A549 (cell line): ENCODE results near the gene MIEF1. TPM values are rescaled to one million over a fixed set of nuclear protein-coding genes. Genes with fewer than 3 reads are reported as not detected.

Source experiments
- ATAC-seq, 2 experiments: fragments of 200-7000 bp in 1 of 2; fragments of >200 bp in 1 of 2; cut with Nextera tagmentation in 1 of 2; cut with Tn5 transposase in 1 of 2; 3 replicates each; pipeline versions ENCODE4 v1.8.0 to v1.9.1; 2018 to 2020; ENCODE audit warnings: mild to moderate bottlenecking in 1 of 2, moderate library complexity in 1 of 2
- CTCF ChIA-PET: fragments of 300-600 bp; sonication (Branson Sonifier 250); formaldehyde crosslinking; extraction: SDS; loops from one replicate; lab custom pipeline; 2021; ENCODE audit warnings: antibody characterized with exemption, inconsistent platforms; lab: Yijun Ruan, JAX
- POLR2A ChIA-PET: fragments of 350-600 bp; formaldehyde crosslinking; extraction: SDS; loops from one replicate; lab custom pipeline; 2021; ENCODE audit warnings: antibody characterized with exemption, inconsistent platforms; lab: Yijun Ruan, JAX
- DNase-seq, 2 experiments: peaks; one replicate each; pipeline versions ENCODE4 v3.0.0 to v3.0.0-alpha.2; 2011 to 2016; ENCODE audit warnings: low read depth in 1 of 2, low spot score in 1 of 2
- FAIRE-seq: peaks from 2 replicates; lab custom pipeline; 2011; peaks lifted over from hg19 to GRCh38; lab: Jason Lieb, UNC
- H3K27ac ChIP-seq, 2 experiments: fragments of >200 bp; sonication (Bioruptor Twin); formaldehyde crosslinking; 3 replicates each; pipeline ENCODE4 v1.5.1; 2016 to 2017
- H3K4me1 ChIP-seq: fragments of >200 bp; sonication (Bioruptor Twin); formaldehyde crosslinking; 3 replicates; pipeline ENCODE4 v1.6.1; 2016
- H3K4me2 ChIP-seq: fragments of >200 bp; sonication (Bioruptor Twin); formaldehyde crosslinking; 3 replicates; pipeline ENCODE4 v1.6.1; 2016
- H3K4me3 ChIP-seq: fragments of >200 bp; sonication (Bioruptor Twin); formaldehyde crosslinking; 3 replicates; pipeline ENCODE4 v1.5.1; 2016
- H3K9me3 ChIP-seq: fragments of >200 bp; sonication (Bioruptor Twin); formaldehyde crosslinking; 3 replicates; pipeline ENCODE4 v1.6.1; 2016
- CBX2 ChIP-seq: fragments of 200-600 bp; sonication (generic); IDR thresholded peaks from 2 replicates; pipeline ENCODE4 v1.6.1; 2016; ENCODE audit warnings: low read depth, mild to moderate bottlenecking, borderline replicate concordance
- CBX8 ChIP-seq: fragments of 200-600 bp; sonication (generic); IDR thresholded peaks from 2 replicates; pipeline ENCODE4 v1.6.1; 2016
- CEBPB ChIP-seq, 2 experiments: fragments of >200 bp in 1 of 2; sonication (Bioruptor Twin) in 1 of 2; formaldehyde crosslinking in 1 of 2; IDR thresholded peaks; 2 replicates each; pipeline ENCODE4 v1.6.1; 2012 to 2016
- CHD4 ChIP-seq: fragments of 200-600 bp; sonication (generic); IDR thresholded peaks from 2 replicates; pipeline ENCODE4 v1.6.1; 2016; ENCODE audit warnings: antibody characterized with exemption, mild to moderate bottlenecking, borderline replicate concordance
- EHMT2 ChIP-seq: fragments of 200-600 bp; sonication (generic); IDR thresholded peaks from 2 replicates; pipeline ENCODE4 v1.6.1; 2016; ENCODE audit warnings: antibody characterized with exemption, low read depth, mild to moderate bottlenecking, moderate library complexity
- EP300 ChIP-seq, 2 experiments: fragments of >200 bp; sonication (Bioruptor Twin); formaldehyde crosslinking; IDR thresholded peaks; 2 replicates in 1 of 2; 3 replicates in 1 of 2; pipeline ENCODE4 v1.6.1; 2016 to 2017
- FOSL2 ChIP-seq, 2 experiments: fragments of 450-650 bp in 1 of 2; fragments of >200 bp in 1 of 2; sonication (Bioruptor Twin) in 1 of 2; formaldehyde crosslinking; IDR thresholded peaks; 2 replicates each; pipeline versions ENCODE4 v1.5.0 to v1.6.1; 2016 to 2020; ENCODE audit warnings: mild to moderate bottlenecking in 1 of 2, moderate library complexity in 1 of 2
- HES2 ChIP-seq: fragments of >200 bp; sonication (Bioruptor Twin); formaldehyde crosslinking; IDR thresholded peaks from 2 replicates; pipeline ENCODE4 v1.6.1; 2016
- HOXB13 ChIP-seq: fragments of 250-450 bp; sonication (Bioruptor Pico); IDR thresholded peaks from 2 replicates; pipeline ENCODE4 v1.5.0; 2020; ENCODE audit warnings: low read depth, mild to moderate bottlenecking, moderate library complexity
- JUN ChIP-seq, 2 experiments: fragments of >200 bp; sonication (Bioruptor Twin); formaldehyde crosslinking; IDR thresholded peaks; 2 replicates in 1 of 2; 3 replicates in 1 of 2; pipeline ENCODE4 v1.6.1; 2016 to 2017
- MAFK ChIP-seq: fragments of 450-650 bp; IDR thresholded peaks from 2 replicates; pipeline ENCODE4 v1.6.1; 2014; ENCODE audit not compliant: partially characterized antibody
- MAX ChIP-seq: IDR thresholded peaks from 2 replicates; pipeline ENCODE4 v1.6.1; 2012
- MAZ ChIP-seq: fragments of 150-350 bp; IDR thresholded peaks from 2 replicates; pipeline ENCODE4 v1.6.1; 2014; ENCODE audit warnings: antibody characterized with exemption, low read depth, low read length, borderline replicate concordance
- NPAS2 ChIP-seq: fragments of 250-450 bp; sonication (Bioruptor Pico); IDR thresholded peaks from 2 replicates; pipeline ENCODE4 v1.8.0; 2022; ENCODE audit warnings: mild to moderate bottlenecking, moderate library complexity, borderline replicate concordance
- NR3C1 ChIP-seq: fragments of >200 bp; sonication (Bioruptor Twin); formaldehyde crosslinking; IDR thresholded peaks from 3 replicates; pipeline ENCODE4 v1.6.1; 2017
- PHF8 ChIP-seq: fragments of 200-600 bp; sonication (generic); IDR thresholded peaks from 2 replicates; pipeline ENCODE4 v1.6.1; 2016; ENCODE audit warnings: low read depth, mild to moderate bottlenecking, antibody characterized with exemption, moderate library complexity, borderline replicate concordance
- POLR2A ChIP-seq: IDR thresholded peaks from 2 replicates; pipeline ENCODE4 v1.6.1; 2012; ENCODE audit warnings: mild to moderate bottlenecking, low read length
- RARB ChIP-seq: fragments of 250-450 bp; sonication (Bioruptor Pico); IDR thresholded peaks from 2 replicates; pipeline ENCODE4 v1.8.0; 2021; ENCODE audit warnings: mild to moderate bottlenecking, moderate library complexity
- RCOR1 ChIP-seq: fragments of 150-350 bp; IDR thresholded peaks from 2 replicates; pipeline ENCODE4 v1.6.1; 2014; ENCODE audit warnings: antibody characterized with exemption, low read length, low read depth
- SMC3 ChIP-seq: fragments of >200 bp; sonication (Bioruptor Twin); formaldehyde crosslinking; IDR thresholded peaks from 3 replicates; pipeline ENCODE4 v1.6.1; 2018; ENCODE audit warnings: inconsistent platforms
- SREBF2 ChIP-seq: fragments of 450-650 bp; IDR thresholded peaks from 2 replicates; pipeline ENCODE4 v1.6.1; 2014; ENCODE audit warnings: mild to moderate bottlenecking, moderate library complexity
- TP53 ChIP-seq: fragments of 250-450 bp; sonication (Bioruptor Pico); IDR thresholded peaks from 2 replicates; pipeline ENCODE4 v1.5.0; 2021; ENCODE audit warnings: mild to moderate bottlenecking, moderate library complexity
- ZSCAN20 ChIP-seq: fragments of 250-450 bp; sonication (Bioruptor Pico); IDR thresholded peaks from 2 replicates; pipeline ENCODE4 v1.8.0; 2022; ENCODE audit warnings: mild to moderate bottlenecking, moderate library complexity
- WGBS: methylation state at CpG from one replicate; pipeline ENCODE4 v1.1.6; 2017; ENCODE audit errors: missing lambda C conversion rate; 5-methylcytosine and 5-hydroxymethylcytosine counted together
- polyA plus RNA-seq, 4 experiments: library from polyadenylated mRNA; depleted of rRNA in 3 of 4; stranded (reverse); fragments of >200 nt; fragmentation: RNase III in 1 of 4; extraction: RNeasy Plus Mini Kit Qiagen cat#74134 plus additional on column Dnase treatment in 1 of 4; gene quantifications; 2 replicates in 3 of 4; 3 replicates in 1 of 4; pipeline ENCODE4 v1.2.3, GENCODE V29; 2011 to 2017
- TF ChIP-seq, protein P1 (sequence below): fragments of >200 bp; sonication (Bioruptor Twin); formaldehyde crosslinking; IDR thresholded peaks from 3 replicates; pipeline ENCODE4 v1.5.1; 2016
- TF ChIP-seq, protein P2 (sequence below): fragments of >200 bp; sonication (Bioruptor Twin); formaldehyde crosslinking; IDR thresholded peaks from 3 replicates; pipeline ENCODE4 v1.6.1; 2016
- TF ChIP-seq, protein P3 (sequence below): fragments of 450-650 bp; IDR thresholded peaks from 2 replicates; pipeline ENCODE4 v1.6.1; 2014; ENCODE audit warnings: antibody characterized with exemption
- TF ChIP-seq, protein P4 (sequence below): IDR thresholded peaks from 2 replicates; pipeline ENCODE4 v1.6.1; 2012

The MIEF1 gene
- polyA plus RNA-seq, 2 of the 4 experiments (the other 2 are of a cell fraction) = 18.8 to 20.5 TPM

GRCh38 chr22:39528080-39528661 lies 26.1 kb downstream of the MIEF1 start:
- H3K4me2 ChIP-seq = no peak overlapping the region
- TF ChIP-seq POLR2A (no peak), NR3C1 (no peak), CHD4 (no peak), EHMT2 (no peak), NPAS2 (CRISPR knock-in tag) (no peak), HOXB13 (CRISPR knock-in tag) (no peak), JUN (IDR thresholded peaks at IDR 0.05) (no peak)
- WGBS = 79% methylated on average over 9 of the region's 12 CpGs
- H3K9me3 ChIP-seq = no peaks in the 10 kb centered on the region
- H3K4me1 ChIP-seq = peaks cover 30% of the 10 kb centered on the region
- POLR2A ChIA-PET = interaction anchor here (0.9 to 3.6 kb wide), 3 partner anchors 7 to 516 kb away, joined by 3 to 34 read pairs (median 8); partner anchors contain the start of gene ATF4
- no peak for ATAC-seq
- CTCF ChIA-PET = interaction anchor here (0.9 to 37.2 kb wide), 16 partner anchors 12 to 658 kb away, joined by 3 to 899 read pairs (median 4); a partner anchor contains a TSS
- FAIRE-seq = no peak
- H3K4me3 ChIP-seq = no peak overlapping the region
- H3K27ac ChIP-seq = no peak overlapping the region
- DNase-seq = no peak

GRCh38 chr22:39528681-39529486 lies 26.8 kb downstream of the MIEF1 start:
- ChIA-PET CTCF (interaction anchor here (0.6 to 37.2 kb wide), 29 partner anchors 9 to 659 kb away, joined by 3 to 899 read pairs (median 4); partner anchors contain the start of genes ATF4, RPL3 and TAB1), POLR2A (interaction anchor here (0.9 to 3.6 kb wide), 6 partner anchors 8 to 515 kb away, joined by 3 to 34 read pairs (median 4); partner anchors contain the start of genes ATF4, MIEF1 and RPL3)
- no peak for FAIRE-seq
- 69% methylated on average over 12 of the region's 32 CpGs for WGBS
- peak overlapping the region in 1 of 2 experiments; percentile 56; a peak in 3 of 6 replicates for H3K27ac ChIP-seq
- peak; percentile 37 to 57; a peak in 5 of 6 replicates for ATAC-seq
- peaks cover 26% of the 10 kb centered on the region for H3K4me1 ChIP-seq
- H3K4me3 ChIP-seq = no peak overlapping the region
- H3K9me3 ChIP-seq = no peaks in the 10 kb centered on the region
- H3K4me2 ChIP-seq = peak overlapping the region; percentile 68
- DNase-seq = peak; percentile 53 to 92
- TF ChIP-seq, protein P1, sequence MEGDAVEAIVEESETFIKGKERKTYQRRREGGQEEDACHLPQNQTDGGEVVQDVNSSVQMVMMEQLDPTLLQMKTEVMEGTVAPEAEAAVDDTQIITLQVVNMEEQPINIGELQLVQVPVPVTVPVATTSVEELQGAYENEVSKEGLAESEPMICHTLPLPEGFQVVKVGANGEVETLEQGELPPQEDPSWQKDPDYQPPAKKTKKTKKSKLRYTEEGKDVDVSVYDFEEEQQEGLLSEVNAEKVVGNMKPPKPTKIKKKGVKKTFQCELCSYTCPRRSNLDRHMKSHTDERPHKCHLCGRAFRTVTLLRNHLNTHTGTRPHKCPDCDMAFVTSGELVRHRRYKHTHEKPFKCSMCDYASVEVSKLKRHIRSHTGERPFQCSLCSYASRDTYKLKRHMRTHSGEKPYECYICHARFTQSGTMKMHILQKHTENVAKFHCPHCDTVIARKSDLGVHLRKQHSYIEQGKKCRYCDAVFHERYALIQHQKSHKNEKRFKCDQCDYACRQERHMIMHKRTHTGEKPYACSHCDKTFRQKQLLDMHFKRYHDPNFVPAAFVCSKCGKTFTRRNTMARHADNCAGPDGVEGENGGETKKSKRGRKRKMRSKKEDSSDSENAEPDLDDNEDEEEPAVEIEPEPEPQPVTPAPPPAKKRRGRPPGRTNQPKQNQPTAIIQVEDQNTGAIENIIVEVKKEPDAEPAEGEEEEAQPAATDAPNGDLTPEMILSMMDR = peak; percentile 75
- no peak for TF ChIP-seq EP300 (IDR thresholded peaks at IDR 0.05)
- no peak for TF ChIP-seq HES2
- TF ChIP-seq RCOR1 = no peak
- no peak for TF ChIP-seq RARB (CRISPR knock-in tag)
- TF ChIP-seq, protein P2, sequence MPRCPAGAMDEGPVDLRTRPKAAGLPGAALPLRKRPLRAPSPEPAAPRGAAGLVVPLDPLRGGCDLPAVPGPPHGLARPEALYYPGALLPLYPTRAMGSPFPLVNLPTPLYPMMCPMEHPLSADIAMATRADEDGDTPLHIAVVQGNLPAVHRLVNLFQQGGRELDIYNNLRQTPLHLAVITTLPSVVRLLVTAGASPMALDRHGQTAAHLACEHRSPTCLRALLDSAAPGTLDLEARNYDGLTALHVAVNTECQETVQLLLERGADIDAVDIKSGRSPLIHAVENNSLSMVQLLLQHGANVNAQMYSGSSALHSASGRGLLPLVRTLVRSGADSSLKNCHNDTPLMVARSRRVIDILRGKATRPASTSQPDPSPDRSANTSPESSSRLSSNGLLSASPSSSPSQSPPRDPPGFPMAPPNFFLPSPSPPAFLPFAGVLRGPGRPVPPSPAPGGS = no peak
- TF ChIP-seq ZSCAN20 (CRISPR knock-in tag) = no peak
- TF ChIP-seq EHMT2 = no peak
- TF ChIP-seq CEBPB (IDR thresholded peaks at IDR 0.05) = peak in 1 of 2 experiments; percentile 22; a peak in 1 of 4 replicates
- peak; percentile 69 for TF ChIP-seq SMC3
- no peak for TF ChIP-seq CBX2
- TF ChIP-seq FOSL2 (IDR thresholded peaks at IDR 0.05) = no peak
- no peak for TF ChIP-seq FOSL2 (CRISPR knock-in tag; IDR thresholded peaks at IDR 0.05)
- no peak for TF ChIP-seq CBX8
- no peak for TF ChIP-seq PHF8
- 0 out of 2 replicates have a peak, but pooled peaks have one; percentile 28 for TF ChIP-seq TP53 (CRISPR knock-in tag)
- TF ChIP-seq MAZ = 0 out of 2 replicates have a peak, but pooled peaks have one; percentile 36
- TF ChIP-seq, protein P3, sequence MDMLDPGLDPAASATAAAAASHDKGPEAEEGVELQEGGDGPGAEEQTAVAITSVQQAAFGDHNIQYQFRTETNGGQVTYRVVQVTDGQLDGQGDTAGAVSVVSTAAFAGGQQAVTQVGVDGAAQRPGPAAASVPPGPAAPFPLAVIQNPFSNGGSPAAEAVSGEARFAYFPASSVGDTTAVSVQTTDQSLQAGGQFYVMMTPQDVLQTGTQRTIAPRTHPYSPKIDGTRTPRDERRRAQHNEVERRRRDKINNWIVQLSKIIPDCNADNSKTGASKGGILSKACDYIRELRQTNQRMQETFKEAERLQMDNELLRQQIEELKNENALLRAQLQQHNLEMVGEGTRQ = no peak
- TF ChIP-seq, protein P4, sequence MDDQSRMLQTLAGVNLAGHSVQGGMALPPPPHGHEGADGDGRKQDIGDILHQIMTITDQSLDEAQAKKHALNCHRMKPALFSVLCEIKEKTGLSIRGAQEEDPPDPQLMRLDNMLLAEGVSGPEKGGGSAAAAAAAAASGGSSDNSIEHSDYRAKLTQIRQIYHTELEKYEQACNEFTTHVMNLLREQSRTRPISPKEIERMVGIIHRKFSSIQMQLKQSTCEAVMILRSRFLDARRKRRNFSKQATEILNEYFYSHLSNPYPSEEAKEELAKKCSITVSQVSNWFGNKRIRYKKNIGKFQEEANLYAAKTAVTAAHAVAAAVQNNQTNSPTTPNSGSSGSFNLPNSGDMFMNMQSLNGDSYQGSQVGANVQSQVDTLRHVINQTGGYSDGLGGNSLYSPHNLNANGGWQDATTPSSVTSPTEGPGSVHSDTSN = no peak
- no peak for TF ChIP-seq MAFK
- no peak for TF ChIP-seq SREBF2
- TF ChIP-seq JUN (IDR thresholded peaks at IDR 0.05) = 0 out of 5 replicates have a peak, but pooled peaks of 1 of the 2 experiments have one; percentile 35
- TF ChIP-seq MAX = peak; percentile 66
